ENCODE data around the gene SLC16A10. TPM values are rescaled to one million over a fixed set of nuclear protein-coding genes. Genes with fewer than 3 reads are reported as not detected.
"Not testable (repeated sequence)": the region's sequence is repeated elsewhere in the genome, so short reads cannot be mapped to it uniquely, and the experiment has no call there.

SLC16A10 gene
- total RNA-seq, 1 donor from 2014 or later: 11.9 TPM

DNA sequence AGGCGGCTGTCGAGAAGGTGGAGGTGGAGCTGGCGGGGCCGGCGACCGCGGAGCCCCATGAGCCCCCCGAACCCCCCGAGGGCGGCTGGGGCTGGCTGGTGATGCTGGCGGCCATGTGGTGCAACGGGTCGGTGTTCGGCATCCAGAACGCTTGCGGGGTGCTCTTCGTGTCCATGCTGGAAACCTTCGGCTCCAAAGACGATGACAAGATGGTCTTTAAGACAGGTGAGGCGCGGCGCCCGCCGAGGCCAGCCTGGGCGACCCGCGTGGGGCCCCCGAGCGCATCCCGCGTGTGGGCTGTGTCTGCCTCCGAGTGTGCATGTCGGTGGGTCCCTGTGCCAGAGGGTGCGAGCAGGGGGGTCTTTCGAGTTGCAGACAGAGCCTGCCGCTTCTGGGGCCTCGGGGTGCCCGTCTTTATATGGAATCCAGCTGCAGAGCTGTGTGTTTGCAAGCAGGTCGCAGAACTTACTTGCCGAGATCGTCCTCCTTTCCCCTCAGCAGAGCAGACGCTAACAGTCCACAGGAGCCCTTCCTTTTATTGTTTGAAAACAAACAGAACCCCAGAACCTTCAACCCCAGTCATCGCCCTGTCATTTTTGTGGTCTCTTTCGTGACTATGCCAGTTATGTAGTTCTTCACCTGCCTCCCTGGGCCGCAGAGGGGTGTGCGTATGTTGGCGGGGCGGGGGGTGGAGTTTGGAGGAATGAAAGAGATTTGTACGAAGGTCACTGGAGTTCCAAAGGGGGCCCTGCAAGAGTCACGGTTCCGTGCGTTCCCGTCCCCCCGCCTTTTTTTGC is 766 bp downstream of the SLC16A10 start:
- no peak for TF ChIP-seq CTCF (IDR thresholded peaks at IDR 0.05)
- no peaks in the 10 kb centered on the region for H3K9me3 ChIP-seq
- peaks cover 18% of the 10 kb centered on the region for H3K4me1 ChIP-seq
- peak overlapping the region; percentile 34 for H3K27ac ChIP-seq
- H3K4me3 ChIP-seq: peak overlapping the region; percentile 66
- intact Hi-C loops (cut with DNase I): no loop called here
- H3K27me3 ChIP-seq (ENCODE audit: low read depth): peaks cover 25% of the 10 kb centered on the region
- H3K36me3 ChIP-seq: no peaks in the 10 kb centered on the region
- DNase-seq (peak; percentile 56), ATAC-seq (peak; percentile 39 to 58)

- H3K4me3 ChIP-seq: peak overlapping the region; percentile 66
- H3K27me3 ChIP-seq (ENCODE audit: low read depth): peaks cover 25% of the 10 kb centered on the region
- no peaks in the 10 kb centered on the region for H3K9me3 ChIP-seq
- no peak overlapping the region for H3K27ac ChIP-seq
- DNase-seq (no peak), ATAC-seq (no peak)
- peaks cover 18% of the 10 kb centered on the region for H3K4me1 ChIP-seq
- no peak for TF ChIP-seq CTCF (IDR thresholded peaks at IDR 0.05)
- no peaks in the 10 kb centered on the region for H3K36me3 ChIP-seq
- intact Hi-C loops (cut with DNase I): no loop called here
Observed at GRCh38 chr6:111088668-111089003, 1.3 kb downstream of the SLC16A10 start.

DNA sequence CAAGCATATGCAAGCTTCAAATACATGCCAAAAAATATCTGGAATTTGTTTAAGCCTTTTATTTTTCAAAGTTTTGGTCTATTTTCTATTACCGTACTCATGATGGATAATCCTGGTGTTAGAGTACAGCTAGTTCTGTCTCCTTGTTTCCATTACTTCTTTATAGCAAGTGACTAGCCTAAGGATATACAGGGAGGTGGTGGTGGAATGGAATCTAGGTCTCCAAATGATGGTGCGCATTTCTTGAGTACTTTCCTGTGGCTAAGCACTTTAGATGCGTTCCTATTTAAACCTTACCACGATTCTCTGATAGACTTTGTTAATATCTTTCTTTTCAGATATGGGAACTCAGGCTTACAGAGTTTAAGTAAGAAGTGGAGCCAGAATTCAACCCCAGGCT is 3.5 kb downstream of the SLC16A10 start:
- no peaks in the 10 kb centered on the region for H3K36me3 ChIP-seq
- no peaks in the 10 kb centered on the region for H3K9me3 ChIP-seq
- ATAC-seq: no peak
- H3K27ac ChIP-seq: no peak overlapping the region
- intact Hi-C loops (cut with DNase I): no loop called here
- no peak overlapping the region for H3K4me3 ChIP-seq
- DNase-seq: no peak
- TF ChIP-seq CTCF (IDR thresholded peaks at IDR 0.05): no peak
- peaks cover 15% of the 10 kb centered on the region for H3K27me3 ChIP-seq (ENCODE audit: low read depth)
- peaks cover 18% of the 10 kb centered on the region for H3K4me1 ChIP-seq

DNA sequence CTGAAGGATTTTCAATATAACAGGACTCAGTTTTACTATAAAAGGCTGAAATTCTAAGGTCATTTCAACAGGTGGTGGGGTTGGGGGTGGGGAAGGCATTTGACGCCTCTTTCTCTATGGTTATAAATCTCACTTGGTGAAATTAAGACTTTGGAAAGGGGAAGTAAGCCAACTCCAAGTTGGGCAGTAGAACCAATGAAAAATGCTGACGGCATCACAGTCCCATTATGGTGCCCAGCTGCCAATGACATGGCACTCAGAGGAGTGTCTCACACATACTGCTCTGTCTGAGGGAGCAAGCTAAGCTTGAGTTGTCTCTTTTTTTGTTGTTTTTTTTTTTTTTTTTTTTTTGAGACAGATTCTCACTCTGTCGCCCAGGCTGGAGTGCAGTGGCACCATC is 4.7 kb downstream of the SLC16A10 start:
- no peaks in the 10 kb centered on the region for H3K36me3 ChIP-seq
- no peak overlapping the region for H3K4me3 ChIP-seq
- H3K4me1 ChIP-seq: peaks cover 11% of the 10 kb centered on the region
- DNase-seq (no peak), ATAC-seq (no peak)
- H3K9me3 ChIP-seq: no peaks in the 10 kb centered on the region
- H3K27me3 ChIP-seq (ENCODE audit: low read depth): peaks cover 7% of the 10 kb centered on the region
- no peak for TF ChIP-seq CTCF (IDR thresholded peaks at IDR 0.05)
- H3K27ac ChIP-seq: no peak overlapping the region
- intact Hi-C loops (cut with DNase I): no loop called here

GRCh38 chr6:111095488-111095887 is 8.2 kb downstream of the SLC16A10 start:
- intact Hi-C loops (cut with DNase I); H3K27ac ChIP-seq; ATAC-seq: not testable (repeated sequence)

GRCh38 chr6:111096246-111096645 is 8.9 kb downstream of the SLC16A10 start:
- ATAC-seq (peak; percentile 70 to 86), DNase-seq (peak; percentile 66)

More at GRCh38 chr6:111095488-111095887, 8.2 kb downstream of the SLC16A10 start:
- not testable (repeated sequence) for H3K9me3 ChIP-seq; H3K4me3 ChIP-seq; H3K36me3 ChIP-seq; DNase-seq; H3K4me1 ChIP-seq; H3K27me3 ChIP-seq (ENCODE audit: low read depth)

More at GRCh38 chr6:111096246-111096645, 8.9 kb downstream of the SLC16A10 start:
- Histone ChIP-seq H3K36me3 (no peaks in the 10 kb centered on the region), H3K4me3 (no peak overlapping the region), H3K27ac (no peak overlapping the region), H3K27me3 (ENCODE audit: low read depth) (no peaks in the 10 kb centered on the region), H3K4me1 (no peaks in the 10 kb centered on the region), H3K9me3 (no peaks in the 10 kb centered on the region)
- TF ChIP-seq CTCF (IDR thresholded peaks at IDR 0.05): no peak
- intact Hi-C loops (cut with DNase I): no loop called here
